Stimulated activated CD8-positive, alpha-beta memory T cell treated with anti-CD3 and anti-CD28 coated beads, Interleukin-4, amount 100 ng/mL, for 4 hours (primary cell): ENCODE data around the gene FOXN3.

ENCODE experiments used
- DNase-seq, 2 donors: peaks; one replicate each; pipeline ENCODE4 v3.0.0-alpha.2; 2020; ENCODE audit warnings: low read depth in 2 of 2, low spot score in 1 of 2

FOXN3 gene

GRCh38 chr14:89430391-89431236 lies 13.6 kb upstream of the FOXN3 start:
- no peak for DNase-seq

GRCh38 chr14:89429199-89430181 lies 12.5 kb upstream of the FOXN3 start:
- no peak for DNase-seq

GRCh38 chr14:89428546-89429198 lies 11.6 kb upstream of the FOXN3 start:
- no peak for DNase-seq

GRCh38 chr14:89428173-89428523 lies 11.1 kb upstream of the FOXN3 start:
- DNase-seq, result no peak

- no peak for DNase-seq
These were observed 10.6 kb upstream of the FOXN3 start for GRCh38 chr14:89427426-89428172.

GRCh38 chr14:89425931-89426330 lies 8.9 kb upstream of the FOXN3 start:
- no peak for DNase-seq

DNA sequence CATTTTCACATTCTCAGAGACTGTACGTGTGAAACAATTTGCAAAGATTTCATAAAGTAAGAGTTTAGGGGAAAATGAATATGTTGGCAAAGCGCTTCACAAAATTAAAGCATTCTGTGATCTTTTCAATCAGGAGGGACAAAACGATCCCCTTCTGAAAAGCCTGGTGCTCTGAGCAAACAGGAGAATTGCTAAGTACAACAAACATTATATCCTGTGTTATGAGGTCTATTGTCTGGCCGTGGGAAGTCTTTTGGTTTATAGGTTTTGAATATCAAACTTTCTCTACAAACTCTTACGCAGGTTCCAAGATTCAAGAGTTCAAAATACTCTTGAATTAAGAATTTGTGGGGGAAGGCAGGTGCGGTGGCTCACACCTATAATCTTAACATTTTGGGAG lies 7.2 kb upstream of the FOXN3 start:
- DNase-seq, result no peak

- no peak for DNase-seq
These were observed 5.9 kb upstream of the FOXN3 start for GRCh38 chr14:89422952-89423345.

DNA sequence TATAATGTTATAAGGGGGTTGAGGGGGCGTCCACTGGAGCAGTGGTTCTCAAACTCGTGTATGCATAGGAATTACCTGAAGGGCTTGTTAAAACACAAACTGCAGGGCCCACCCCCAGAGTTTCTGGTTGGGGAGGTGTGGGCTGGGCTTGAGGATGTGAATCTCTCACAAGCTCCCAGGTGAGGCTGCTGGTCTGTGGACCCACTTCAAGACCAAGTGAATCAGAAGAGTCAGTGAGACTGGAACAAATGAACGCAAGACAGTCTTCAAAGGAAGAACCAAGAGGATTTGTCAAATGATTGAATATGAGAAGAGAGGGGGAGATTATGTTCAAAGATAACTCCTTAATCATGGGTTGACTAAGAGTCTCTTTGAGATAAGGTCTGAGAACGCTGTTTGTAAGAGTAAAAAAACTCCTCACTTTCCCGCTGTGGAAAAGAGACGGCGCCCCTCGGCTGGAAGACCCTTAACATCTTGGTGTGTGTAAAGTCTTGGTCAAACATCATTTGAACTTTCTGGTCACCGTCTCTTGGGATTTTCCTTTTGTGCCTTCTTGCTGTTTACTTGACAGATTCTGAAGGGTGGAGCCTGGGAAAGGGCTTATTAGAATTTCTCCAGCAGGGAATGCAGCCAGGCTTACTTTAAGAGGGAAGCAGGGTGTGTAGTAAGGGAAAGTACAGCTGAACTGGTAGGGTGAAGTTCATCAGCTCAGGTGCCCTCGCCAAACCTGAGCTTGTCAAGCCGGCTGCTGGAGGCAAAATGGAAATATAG lies 5.3 kb upstream of the FOXN3 start:
- no peak for DNase-seq

GRCh38 chr14:89420502-89420901 lies 3.5 kb upstream of the FOXN3 start:
- no peak for DNase-seq

DNA sequence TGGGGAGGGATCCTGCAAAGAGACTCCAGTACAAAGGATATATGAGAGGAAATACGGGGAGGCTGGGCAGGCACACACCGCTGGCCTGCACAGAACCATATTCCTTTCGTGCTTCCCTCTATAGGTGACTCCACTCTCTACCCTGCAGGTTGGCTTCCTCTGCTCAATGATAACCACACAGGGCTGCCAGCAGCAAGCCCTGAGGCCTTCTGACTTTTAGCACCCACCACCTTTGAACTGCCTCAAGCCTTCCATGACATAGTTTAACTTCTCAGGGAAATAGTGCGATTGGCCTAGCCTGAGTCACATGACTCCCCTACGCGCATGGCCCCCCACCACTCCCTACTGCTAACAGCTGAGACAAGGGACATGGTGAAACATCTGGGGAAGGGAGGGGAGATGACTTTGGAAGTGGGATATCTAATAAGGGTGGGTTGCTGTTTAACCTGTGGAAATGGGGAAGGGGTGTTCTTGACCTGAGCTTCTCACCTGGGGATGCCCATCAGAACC lies 3.0 kb upstream of the FOXN3 start:
- no peak for DNase-seq

DNA sequence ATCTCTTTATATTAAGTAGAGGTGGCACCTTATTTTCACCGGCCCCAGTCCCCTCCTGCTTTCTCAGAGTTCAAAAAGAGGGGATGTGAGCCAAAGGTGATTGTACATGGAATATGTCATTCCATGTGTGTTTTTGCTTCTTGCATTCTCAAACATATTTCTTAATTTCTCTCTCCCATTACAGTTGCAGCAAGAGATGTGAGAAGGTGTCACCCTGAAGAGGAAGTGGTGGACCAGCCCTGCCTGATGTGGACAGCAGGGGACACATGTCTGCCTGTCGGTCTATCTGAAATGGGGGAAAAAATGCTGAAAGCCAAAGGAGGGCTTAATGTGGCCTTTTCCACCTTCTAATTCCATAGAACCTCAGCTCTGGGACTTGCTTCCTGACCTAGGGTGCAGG lies 1.9 kb upstream of the FOXN3 start:
- no peak for DNase-seq

GRCh38 chr14:89418452-89418851 lies 1.4 kb upstream of the FOXN3 start:
- no peak for DNase-seq

DNA sequence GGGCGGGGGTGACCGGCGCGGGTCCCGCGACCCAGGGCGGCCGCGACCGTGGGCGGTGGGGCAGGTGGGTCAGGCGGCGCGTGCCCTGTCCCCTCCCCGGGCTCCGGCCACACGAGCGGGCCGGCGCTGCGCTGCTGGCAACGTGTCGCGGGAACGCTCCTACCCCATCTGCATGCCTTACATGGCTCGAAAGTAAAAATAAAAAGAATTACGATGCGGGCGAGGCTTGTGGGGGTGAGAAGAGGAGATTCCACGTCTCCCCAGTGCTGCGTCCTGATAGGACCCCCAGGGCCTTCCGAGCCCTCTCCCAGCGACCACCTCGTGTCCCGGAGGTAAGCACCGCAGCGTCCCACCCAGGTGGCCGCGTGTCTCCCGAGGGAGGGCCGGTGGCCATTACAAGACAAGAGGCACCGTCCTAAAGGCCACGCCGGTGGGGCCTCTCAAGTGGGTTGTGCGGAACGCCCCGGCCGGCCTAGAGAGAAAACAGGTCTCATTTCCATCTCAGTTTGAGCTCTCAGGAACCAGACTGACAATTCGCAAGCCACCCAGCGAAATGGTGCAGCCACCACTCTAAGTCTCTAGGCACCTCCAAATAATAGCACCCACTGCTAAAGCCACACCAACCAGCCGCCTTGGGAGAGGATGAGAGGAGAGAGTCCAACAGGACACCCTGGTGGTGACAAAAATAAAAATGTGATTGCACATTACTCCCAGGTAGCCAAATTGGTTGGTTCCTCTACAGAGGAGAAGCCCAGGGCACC lies 612 bp upstream of the FOXN3 start:
- DNase-seq, result peak in 1 of 2 donors; percentile 43

DNA sequence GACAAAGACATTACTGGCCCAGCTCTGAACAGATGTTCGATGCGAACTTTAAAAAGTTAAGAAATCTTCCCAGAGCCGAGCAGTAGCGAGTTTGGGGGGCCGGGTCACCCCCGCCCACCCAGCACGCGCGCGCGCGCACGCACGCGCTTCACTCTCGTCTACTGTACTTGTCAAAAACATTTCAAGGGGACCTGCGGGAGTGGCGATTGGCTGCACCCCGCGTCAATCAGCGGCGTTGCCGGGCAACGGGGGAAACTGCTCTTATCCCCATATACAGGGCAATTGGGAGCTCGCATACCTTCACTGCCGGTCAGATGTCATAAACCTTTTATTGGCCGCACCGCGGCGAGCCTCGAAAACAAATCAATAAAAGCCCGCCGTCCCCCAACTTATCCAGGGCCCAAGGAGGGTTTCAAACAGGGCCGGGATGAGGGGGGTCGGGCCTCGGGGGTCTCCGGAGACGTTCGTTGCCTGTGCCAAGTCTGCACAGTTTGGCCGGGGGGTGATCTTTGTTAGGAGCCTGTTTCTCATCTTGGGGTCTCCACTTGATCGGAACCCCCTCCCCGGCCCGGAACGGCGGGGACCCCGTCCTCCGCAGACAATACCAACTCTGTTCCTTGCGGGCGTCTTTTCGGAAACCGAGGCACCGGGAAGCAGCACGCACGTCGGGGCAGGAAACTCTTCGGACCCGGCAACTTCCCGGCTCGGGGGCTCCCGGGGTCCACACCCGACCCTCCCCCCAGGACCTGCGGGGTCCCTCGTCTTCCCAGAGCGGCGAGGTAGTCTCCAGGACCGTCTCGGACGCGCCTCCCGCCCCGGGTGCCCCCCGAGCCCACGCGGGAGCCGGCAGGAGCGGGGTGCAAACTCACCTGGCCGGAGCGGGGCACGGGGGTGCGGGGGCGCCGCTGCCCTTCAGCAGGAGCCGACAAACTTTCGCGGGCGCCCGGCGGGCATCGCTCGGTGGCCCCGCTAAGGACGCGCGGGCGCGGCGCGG lies 734 bp downstream of the FOXN3 start:
- peak; percentile 99 to 100 for DNase-seq

GRCh38 chr14:89415159-89415558 lies 1.9 kb downstream of the FOXN3 start:
- no peak for DNase-seq

DNA sequence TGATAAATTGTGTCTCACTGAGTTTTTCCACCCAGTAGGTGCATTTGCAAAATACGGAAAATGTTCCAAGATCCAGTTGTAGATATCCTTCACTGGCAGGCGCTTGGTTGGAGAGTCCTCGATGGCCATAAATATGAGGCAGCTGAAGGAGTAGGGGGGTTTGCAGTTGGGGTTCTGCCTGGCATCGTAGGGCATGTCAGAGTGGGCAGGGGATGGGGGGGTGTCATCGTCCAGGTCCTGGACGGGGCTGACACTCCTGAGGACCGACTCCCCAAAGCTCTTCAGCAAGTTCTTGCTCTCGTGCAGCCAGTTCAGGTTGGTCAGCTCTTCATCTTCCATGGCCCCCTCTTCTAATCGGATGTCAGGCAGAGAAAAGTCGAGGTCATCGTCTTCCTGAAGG lies 5.1 kb downstream of the FOXN3 start:
- no peak for DNase-seq

- DNase-seq, result no peak
These were observed 7.1 kb downstream of the FOXN3 start for GRCh38 chr14:89409961-89410360.
